Neural cell (in vitro differentiated cells): ENCODE data around the gene SNRNP35. TPM values are rescaled to one million over a fixed set of nuclear protein-coding genes. Genes with fewer than 3 reads are reported as not detected.

Source experiments
- H2AFZ ChIP-seq: fragments of 200-600, 300-800 bp; sonication (generic), shearing (Covaris generic); 2 replicates; pipeline ENCODE4 v1.6.0; 2014; ENCODE audit warnings: low read depth, mild to moderate bottlenecking, antibody characterized with exemption, low read length, moderate library complexity
- H3F3A ChIP-seq: fragments of 200-600 bp; shearing (Covaris generic); 2 replicates; pipeline ENCODE4 v1.6.1; 2016; ENCODE audit warnings: mild to moderate bottlenecking, moderate library complexity, mixed read lengths, antibody characterized with exemption, low read length; ENCODE audit not compliant: insufficient read depth, poor library complexity, severe bottlenecking
- H3K27ac ChIP-seq: fragments of 200-600, 300-800 bp; sonication (generic), shearing (Covaris generic); 2 replicates; pipeline ENCODE4 v1.5.1; 2014; ENCODE audit warnings: mild to moderate bottlenecking, low read length, moderate library complexity
- H3K27me3 ChIP-seq: fragments of 300-800, 200-600 bp; sonication (generic), shearing (Covaris generic); 2 replicates; pipeline ENCODE4 v1.6.0; 2014; ENCODE audit warnings: mild to moderate bottlenecking, low read depth, low read length, moderate library complexity; ENCODE audit not compliant: insufficient read depth
- H3K36me3 ChIP-seq: fragments of 300-800, 200-600 bp; sonication (generic), shearing (Covaris generic); 2 replicates; pipeline ENCODE4 v1.5.1; 2014; ENCODE audit warnings: mild to moderate bottlenecking, antibody characterized with exemption, low read length, moderate library complexity; ENCODE audit not compliant: insufficient read depth
- H3K4me2 ChIP-seq: fragments of 300-800, 200-600 bp; sonication (generic), shearing (Covaris generic); 2 replicates; pipeline ENCODE4 v1.6.0; 2014; ENCODE audit warnings: mild to moderate bottlenecking, low read length
- H3K4me3 ChIP-seq: fragments of 300-800, 200-600 bp; sonication (generic), shearing (Covaris generic); 2 replicates; pipeline ENCODE4 v1.5.1; 2014; ENCODE audit warnings: mild to moderate bottlenecking, low read length, moderate library complexity
- H3K79me2 ChIP-seq: fragments of 200-600 bp; shearing (Covaris generic); replicated peaks from 2 replicates; pipeline ENCODE4 v1.6.0; 2014; ENCODE audit warnings: mild to moderate bottlenecking, low read length, moderate library complexity; ENCODE audit not compliant: insufficient read depth
- H3K9ac ChIP-seq: fragments of 300-800, 200-600 bp; sonication (generic), shearing (Covaris generic); 2 replicates; pipeline ENCODE4 v1.6.1; 2016; ENCODE audit warnings: mild to moderate bottlenecking, low read length, mixed read lengths
- H3K9me2 ChIP-seq: fragments of 200-600 bp; shearing (Covaris generic); 2 replicates; pipeline ENCODE4 v1.6.1; 2016; ENCODE audit warnings: mild to moderate bottlenecking, low read length, mixed read lengths; ENCODE audit not compliant: insufficient read depth
- H3K9me3 ChIP-seq: fragments of 200-600, 300-800 bp; sonication (generic), shearing (Covaris generic); 2 replicates; pipeline ENCODE4 v1.6.1; 2016; ENCODE audit warnings: mild to moderate bottlenecking, mixed run types, low read length, moderate library complexity, mixed read lengths
- H4K20me1 ChIP-seq: fragments of 200-600 bp; shearing (Covaris generic); 2 replicates; pipeline ENCODE4 v1.6.1; 2016; ENCODE audit warnings: mild to moderate bottlenecking, mixed run types; ENCODE audit not compliant: insufficient read depth
- CTCF ChIP-seq: fragments of 450-650 bp; IDR thresholded peaks from 2 replicates; pipeline ENCODE4 v1.5.1; 2014; ENCODE audit warnings: antibody characterized with exemption, mild to moderate bottlenecking, moderate library complexity; ENCODE audit not compliant: poor library complexity, severe bottlenecking
- EP300 ChIP-seq: fragments of 450-650 bp; conservative IDR thresholded peaks from 2 replicates; pipeline ENCODE4 v1.6.1; 2014; ENCODE audit warnings: antibody characterized with exemption, mild to moderate bottlenecking, moderate library complexity; ENCODE audit not compliant: poor library complexity, severe bottlenecking
- EZH2 ChIP-seq: fragments of 200-600, 300-800 bp; shearing (Covaris generic), sonication (generic); IDR thresholded peaks from 2 replicates; pipeline ENCODE4 v1.6.1; 2014; ENCODE audit warnings: antibody characterized with exemption, low read length, borderline replicate concordance, mild to moderate bottlenecking; ENCODE audit not compliant: insufficient read depth, poor library complexity, severe bottlenecking
- MXI1 ChIP-seq: fragments of 450-650 bp; conservative IDR thresholded peaks from 2 replicates; pipeline ENCODE4 v1.6.1; 2014; ENCODE audit warnings: antibody characterized with exemption, mild to moderate bottlenecking; ENCODE audit not compliant: poor library complexity, severe bottlenecking
- POLR2AphosphoS5 ChIP-seq: IDR thresholded peaks from 2 replicates; pipeline ENCODE4 v1.6.1; 2012
- RAD21 ChIP-seq: fragments of 450-650 bp; conservative IDR thresholded peaks from 2 replicates; pipeline ENCODE4 v1.6.1; 2014; ENCODE audit warnings: antibody characterized with exemption, mild to moderate bottlenecking, moderate library complexity
- REST ChIP-seq: IDR thresholded peaks from 2 replicates; pipeline ENCODE4 v1.6.1; 2012; ENCODE audit warnings: borderline replicate concordance
- SMC3 ChIP-seq: fragments of 450-650 bp; conservative IDR thresholded peaks from 2 replicates; pipeline ENCODE4 v1.6.1; 2014; ENCODE audit warnings: antibody characterized with exemption, mild to moderate bottlenecking, moderate library complexity; ENCODE audit not compliant: poor library complexity
- TAF1 ChIP-seq: IDR thresholded peaks from 2 replicates; pipeline ENCODE4 v1.6.1; 2012; ENCODE audit warnings: low read depth
- polyA plus RNA-seq: library from polyadenylated mRNA; depleted of rRNA; stranded (reverse); fragments of >200 nt; gene quantifications from 2 replicates; pipeline ENCODE4 v1.2.3, GENCODE V29; 2014

SNRNP35 gene
- polyA plus RNA-seq, 1 donor from 2014 or later = 22.7 TPM

- Histone ChIP-seq H3K4me2 (no peak overlapping the region), H2AFZ (no peak overlapping the region), H3K9me2 (no peaks in the 10 kb centered on the region), H3K9me3 (no peaks in the 10 kb centered on the region), H3F3A (no peaks in the 10 kb centered on the region), H3K9ac (no peak overlapping the region), H3K27me3 (no peaks in the 10 kb centered on the region), H3K36me3 (no peaks in the 10 kb centered on the region), H3K27ac (no peak overlapping the region), H3K79me2 (no peaks in the 10 kb centered on the region), H3K4me3 (no peak overlapping the region), H4K20me1 (no peaks in the 10 kb centered on the region)
- no peak for TF ChIP-seq MXI1
- no peak for TF ChIP-seq RAD21
- no peak for TF ChIP-seq POLR2AphosphoS5
- TF ChIP-seq REST = no peak
- TF ChIP-seq TAF1 = no peak
- TF ChIP-seq EZH2 = no peak
- TF ChIP-seq SMC3 = no peak
- TF ChIP-seq CTCF = no peak
- no peak for TF ChIP-seq EP300
Observed at GRCh38 chr12:123488539-123489230, 30.7 kb downstream of the SNRNP35 start.

GRCh38 chr12:123489580-123489979, 31.6 kb downstream of the SNRNP35 start:
- Histone ChIP-seq H2AFZ (no peak overlapping the region), H4K20me1 (no peaks in the 10 kb centered on the region), H3K4me3 (no peak overlapping the region), H3K9ac (no peak overlapping the region), H3F3A (no peaks in the 10 kb centered on the region), H3K9me3 (no peaks in the 10 kb centered on the region), H3K27ac (no peak overlapping the region), H3K36me3 (no peaks in the 10 kb centered on the region), H3K27me3 (no peaks in the 10 kb centered on the region), H3K4me2 (no peak overlapping the region), H3K79me2 (no peaks in the 10 kb centered on the region), H3K9me2 (no peaks in the 10 kb centered on the region)
- no peak for TF ChIP-seq EP300
- no peak for TF ChIP-seq CTCF
- no peak for TF ChIP-seq EZH2
- no peak for TF ChIP-seq POLR2AphosphoS5
- no peak for TF ChIP-seq SMC3
- TF ChIP-seq TAF1 = no peak
- TF ChIP-seq REST = no peak
- no peak for TF ChIP-seq MXI1
